ENCODE results near the gene GPHB5. TPM values are rescaled to one million over a fixed set of nuclear protein-coding genes. Genes with fewer than 3 reads are reported as not detected.

Gene GPHB5
- total and polyA plus RNA-seq, 4 donors, result not detected

- no peak overlapping the region for H3K4me3 ChIP-seq (ENCODE audit: low read depth in 1 of 3, low read length in 3 of 3)
- H3K9me3 ChIP-seq (ENCODE audit: control insufficient read depth in 4 of 4, low read length in 3 of 4), result no peaks in the 10 kb centered on the region
- no peak for TF ChIP-seq RXRA (IDR thresholded peaks at IDR 0.05)
- TF ChIP-seq EGR1 (IDR thresholded peaks at IDR 0.05; ENCODE audit: low read depth in 2 of 2), result no peak
- TF ChIP-seq HNF4G (IDR thresholded peaks at IDR 0.05), result no peak
- TF ChIP-seq GABPA (IDR thresholded peaks at IDR 0.05 in 1 of 2, conservative IDR thresholded peaks at IDR 0.05 in 1 of 2), result no peak
- TF ChIP-seq MAX (IDR thresholded peaks at IDR 0.05), result no peak
- TF ChIP-seq FOXA2 (IDR thresholded peaks at IDR 0.05), result no peak
- no peak for TF ChIP-seq RAD21 (IDR thresholded peaks at IDR 0.05)
- no peak for TF ChIP-seq FOXA1 (IDR thresholded peaks at IDR 0.05)
- TF ChIP-seq, protein P1, sequence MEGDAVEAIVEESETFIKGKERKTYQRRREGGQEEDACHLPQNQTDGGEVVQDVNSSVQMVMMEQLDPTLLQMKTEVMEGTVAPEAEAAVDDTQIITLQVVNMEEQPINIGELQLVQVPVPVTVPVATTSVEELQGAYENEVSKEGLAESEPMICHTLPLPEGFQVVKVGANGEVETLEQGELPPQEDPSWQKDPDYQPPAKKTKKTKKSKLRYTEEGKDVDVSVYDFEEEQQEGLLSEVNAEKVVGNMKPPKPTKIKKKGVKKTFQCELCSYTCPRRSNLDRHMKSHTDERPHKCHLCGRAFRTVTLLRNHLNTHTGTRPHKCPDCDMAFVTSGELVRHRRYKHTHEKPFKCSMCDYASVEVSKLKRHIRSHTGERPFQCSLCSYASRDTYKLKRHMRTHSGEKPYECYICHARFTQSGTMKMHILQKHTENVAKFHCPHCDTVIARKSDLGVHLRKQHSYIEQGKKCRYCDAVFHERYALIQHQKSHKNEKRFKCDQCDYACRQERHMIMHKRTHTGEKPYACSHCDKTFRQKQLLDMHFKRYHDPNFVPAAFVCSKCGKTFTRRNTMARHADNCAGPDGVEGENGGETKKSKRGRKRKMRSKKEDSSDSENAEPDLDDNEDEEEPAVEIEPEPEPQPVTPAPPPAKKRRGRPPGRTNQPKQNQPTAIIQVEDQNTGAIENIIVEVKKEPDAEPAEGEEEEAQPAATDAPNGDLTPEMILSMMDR (IDR thresholded peaks at IDR 0.05; ENCODE audit: low read depth, low read length, missing input control), result no peak
- no peak for TF ChIP-seq JUND (IDR thresholded peaks at IDR 0.05)
- TF ChIP-seq SP1 (IDR thresholded peaks at IDR 0.05), result no peak
- TF ChIP-seq, protein P2, sequence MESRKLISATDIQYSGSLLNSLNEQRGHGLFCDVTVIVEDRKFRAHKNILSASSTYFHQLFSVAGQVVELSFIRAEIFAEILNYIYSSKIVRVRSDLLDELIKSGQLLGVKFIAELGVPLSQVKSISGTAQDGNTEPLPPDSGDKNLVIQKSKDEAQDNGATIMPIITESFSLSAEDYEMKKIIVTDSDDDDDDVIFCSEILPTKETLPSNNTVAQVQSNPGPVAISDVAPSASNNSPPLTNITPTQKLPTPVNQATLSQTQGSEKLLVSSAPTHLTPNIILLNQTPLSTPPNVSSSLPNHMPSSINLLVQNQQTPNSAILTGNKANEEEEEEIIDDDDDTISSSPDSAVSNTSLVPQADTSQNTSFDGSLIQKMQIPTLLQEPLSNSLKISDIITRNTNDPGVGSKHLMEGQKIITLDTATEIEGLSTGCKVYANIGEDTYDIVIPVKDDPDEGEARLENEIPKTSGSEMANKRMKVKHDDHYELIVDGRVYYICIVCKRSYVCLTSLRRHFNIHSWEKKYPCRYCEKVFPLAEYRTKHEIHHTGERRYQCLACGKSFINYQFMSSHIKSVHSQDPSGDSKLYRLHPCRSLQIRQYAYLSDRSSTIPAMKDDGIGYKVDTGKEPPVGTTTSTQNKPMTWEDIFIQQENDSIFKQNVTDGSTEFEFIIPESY (IDR thresholded peaks at IDR 0.05), result no peak
- no peak for TF ChIP-seq NR2F2 (IDR thresholded peaks at IDR 0.05)
- TF ChIP-seq, protein P3, sequence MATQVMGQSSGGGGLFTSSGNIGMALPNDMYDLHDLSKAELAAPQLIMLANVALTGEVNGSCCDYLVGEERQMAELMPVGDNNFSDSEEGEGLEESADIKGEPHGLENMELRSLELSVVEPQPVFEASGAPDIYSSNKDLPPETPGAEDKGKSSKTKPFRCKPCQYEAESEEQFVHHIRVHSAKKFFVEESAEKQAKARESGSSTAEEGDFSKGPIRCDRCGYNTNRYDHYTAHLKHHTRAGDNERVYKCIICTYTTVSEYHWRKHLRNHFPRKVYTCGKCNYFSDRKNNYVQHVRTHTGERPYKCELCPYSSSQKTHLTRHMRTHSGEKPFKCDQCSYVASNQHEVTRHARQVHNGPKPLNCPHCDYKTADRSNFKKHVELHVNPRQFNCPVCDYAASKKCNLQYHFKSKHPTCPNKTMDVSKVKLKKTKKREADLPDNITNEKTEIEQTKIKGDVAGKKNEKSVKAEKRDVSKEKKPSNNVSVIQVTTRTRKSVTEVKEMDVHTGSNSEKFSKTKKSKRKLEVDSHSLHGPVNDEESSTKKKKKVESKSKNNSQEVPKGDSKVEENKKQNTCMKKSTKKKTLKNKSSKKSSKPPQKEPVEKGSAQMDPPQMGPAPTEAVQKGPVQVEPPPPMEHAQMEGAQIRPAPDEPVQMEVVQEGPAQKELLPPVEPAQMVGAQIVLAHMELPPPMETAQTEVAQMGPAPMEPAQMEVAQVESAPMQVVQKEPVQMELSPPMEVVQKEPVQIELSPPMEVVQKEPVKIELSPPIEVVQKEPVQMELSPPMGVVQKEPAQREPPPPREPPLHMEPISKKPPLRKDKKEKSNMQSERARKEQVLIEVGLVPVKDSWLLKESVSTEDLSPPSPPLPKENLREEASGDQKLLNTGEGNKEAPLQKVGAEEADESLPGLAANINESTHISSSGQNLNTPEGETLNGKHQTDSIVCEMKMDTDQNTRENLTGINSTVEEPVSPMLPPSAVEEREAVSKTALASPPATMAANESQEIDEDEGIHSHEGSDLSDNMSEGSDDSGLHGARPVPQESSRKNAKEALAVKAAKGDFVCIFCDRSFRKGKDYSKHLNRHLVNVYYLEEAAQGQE (IDR thresholded peaks at IDR 0.05), result no peak
- no peak for TF ChIP-seq YY1 (IDR thresholded peaks at IDR 0.05)
- TF ChIP-seq, protein P4, sequence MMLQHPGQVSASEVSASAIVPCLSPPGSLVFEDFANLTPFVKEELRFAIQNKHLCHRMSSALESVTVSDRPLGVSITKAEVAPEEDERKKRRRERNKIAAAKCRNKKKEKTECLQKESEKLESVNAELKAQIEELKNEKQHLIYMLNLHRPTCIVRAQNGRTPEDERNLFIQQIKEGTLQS (IDR thresholded peaks at IDR 0.05), result no peak
- TF ChIP-seq TAF1 (conservative IDR thresholded peaks at IDR 0.05), result no peak
- TF ChIP-seq HNF4A (conservative IDR thresholded peaks at IDR 0.05), result no peak
- no peak for DNase-seq (ENCODE audit: low spot score)
- 75% methylated on average over 4 of the region's 4 CpGs for WGBS
- no peak overlapping the region for H3K27ac ChIP-seq (ENCODE audit: low read depth in 1 of 2, low read length in 2 of 2)
- H3K27me3 ChIP-seq (ENCODE audit: control insufficient read depth in 4 of 4, insufficient read depth in 4 of 4, low read length in 3 of 4), result peaks cover 0 to 4% (median 0%) of the 10 kb centered on the region in 4 donors
- H3K4me1 ChIP-seq (ENCODE audit: control insufficient read depth in 4 of 4, insufficient read depth in 4 of 4, low read length in 3 of 4), result no peaks in the 10 kb centered on the region
- H3K36me3 ChIP-seq (ENCODE audit: control insufficient read depth in 4 of 4, insufficient read depth in 3 of 4, low read depth in 1 of 4, low read length in 3 of 4), result no peaks in the 10 kb centered on the region
- H3K9ac ChIP-seq (ENCODE audit: low read depth in 1 of 2, low read length in 2 of 2), result no peak overlapping the region
Observed at GRCh38 chr14:63297372-63298063, 21.2 kb downstream of the GPHB5 start.
